GM21381 (cell line): ENCODE results near the gene NRG2.

Experiments used
- ATAC-seq: cut with Tn5 transposase; IDR thresholded peaks from one replicate; pipeline ENCODE4 v1.9.1; 2021; ENCODE audit warnings: mild to moderate bottlenecking, moderate library complexity; ENCODE audit not compliant: unreplicated experiment

NRG2 gene

DNA sequence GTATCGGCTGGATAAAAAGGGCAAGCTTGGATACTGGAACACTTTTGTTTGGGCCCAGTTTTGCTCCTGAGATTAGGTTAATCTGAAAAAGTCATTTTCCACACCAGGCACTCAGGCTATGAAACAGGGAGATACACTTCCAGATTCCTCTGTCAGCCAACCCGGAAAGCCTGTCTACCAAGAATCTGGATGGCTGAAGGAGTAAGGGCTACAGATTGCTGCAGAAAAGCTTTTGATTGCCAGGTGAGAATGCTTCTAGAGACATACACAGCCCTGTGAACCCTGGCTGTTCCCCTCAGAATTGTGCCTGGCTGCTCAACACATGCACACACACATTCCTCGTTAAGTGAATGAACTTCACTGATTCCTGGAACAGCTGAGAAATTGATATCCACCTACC, 133.1 kb downstream of the NRG2 start:
- no peak for ATAC-seq

DNA sequence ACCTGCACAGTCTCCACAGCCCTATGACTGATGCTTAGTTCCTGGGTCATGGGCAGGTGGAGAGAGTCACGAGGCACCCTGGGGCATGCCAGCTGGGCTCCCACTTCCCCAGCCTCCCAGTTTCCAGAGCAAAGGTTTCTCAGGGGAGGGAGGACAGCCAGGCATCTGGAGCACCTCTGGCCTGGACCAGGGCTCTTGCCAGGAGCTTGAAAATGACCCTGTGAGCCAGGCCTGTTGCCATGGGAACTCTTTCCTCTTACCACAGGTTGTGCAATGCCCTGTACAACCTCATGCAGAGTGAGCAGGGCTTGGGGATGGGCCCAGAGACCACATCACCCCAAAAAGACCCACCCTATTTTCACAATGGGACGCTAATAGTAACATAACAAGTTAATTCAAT, 134.3 kb downstream of the NRG2 start:
- no peak for ATAC-seq

DNA sequence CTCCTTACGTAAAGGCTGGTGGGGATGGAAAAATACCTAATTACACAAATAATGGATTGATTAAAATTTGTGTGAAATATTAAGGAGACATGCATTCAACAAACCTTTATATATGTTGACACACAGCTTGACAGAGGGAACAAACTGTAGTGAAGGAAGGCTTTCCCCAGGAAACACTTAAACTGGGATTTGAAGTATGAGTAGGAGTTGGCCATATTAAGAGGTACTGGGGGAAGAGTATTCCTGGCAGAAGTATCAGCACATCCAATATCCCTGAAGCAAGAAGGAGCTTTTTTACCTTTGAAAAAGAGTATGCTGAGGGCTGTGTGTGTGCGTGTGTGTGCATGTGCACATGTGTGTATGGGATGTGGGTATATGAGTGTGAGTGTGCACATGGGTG, 136.4 kb downstream of the NRG2 start:
- ATAC-seq: no peak

DNA sequence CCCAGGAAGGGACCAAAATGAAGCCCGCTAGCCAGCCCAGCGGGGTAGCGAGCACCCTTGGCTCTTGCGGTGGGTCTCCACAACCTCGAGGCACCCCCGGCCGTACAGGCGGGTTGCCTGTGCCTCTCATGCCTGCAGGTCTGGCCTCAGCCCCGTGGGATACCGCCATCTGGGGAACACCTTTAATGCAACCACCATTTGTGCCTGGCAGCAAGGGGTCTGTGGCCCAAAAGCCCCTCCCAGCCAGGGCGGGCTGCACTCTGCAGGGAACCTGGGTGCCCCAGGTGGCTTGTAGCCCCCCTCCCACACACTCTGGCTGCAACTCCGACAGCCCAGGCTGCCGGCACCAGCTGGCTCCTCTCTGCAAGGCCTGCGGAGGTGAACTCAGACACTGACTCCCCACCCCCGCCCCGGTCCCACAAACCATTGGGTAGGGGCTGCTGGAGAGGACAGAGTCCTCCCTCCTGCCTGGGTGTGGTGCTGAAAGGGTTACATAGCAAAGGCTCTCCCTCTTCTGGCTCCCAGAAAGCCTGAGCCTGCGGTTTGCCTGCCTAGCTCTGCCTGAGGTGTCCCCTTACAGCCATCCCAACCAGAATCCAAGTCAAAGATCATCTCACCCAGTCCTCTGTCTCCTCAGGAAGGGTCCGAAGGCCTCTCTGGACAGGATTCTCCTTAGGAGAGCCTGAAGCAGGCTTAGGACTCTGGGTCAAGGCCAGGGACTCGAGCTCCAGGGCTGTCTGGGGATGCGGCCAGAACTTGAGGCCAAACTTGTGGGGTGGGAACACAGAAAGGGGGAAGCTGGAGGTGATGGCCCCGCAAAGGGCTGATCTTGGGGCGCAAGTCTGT, 138.1 kb downstream of the NRG2 start:
- ATAC-seq: no peak

DNA sequence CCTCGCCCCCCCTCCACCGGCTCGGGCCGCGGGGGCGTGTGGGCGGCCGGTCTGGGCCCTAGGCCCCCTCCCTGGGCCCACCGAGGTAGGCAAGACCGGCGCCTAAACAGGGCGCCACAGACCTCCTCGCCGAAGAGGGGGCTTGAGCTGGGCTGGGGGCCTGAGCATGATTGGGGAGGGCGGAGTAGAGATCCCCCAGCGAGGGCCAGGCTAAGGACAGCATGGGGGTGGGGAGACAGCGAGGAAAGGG, 138.6 kb downstream of the NRG2 start:
- no peak for ATAC-seq

DNA sequence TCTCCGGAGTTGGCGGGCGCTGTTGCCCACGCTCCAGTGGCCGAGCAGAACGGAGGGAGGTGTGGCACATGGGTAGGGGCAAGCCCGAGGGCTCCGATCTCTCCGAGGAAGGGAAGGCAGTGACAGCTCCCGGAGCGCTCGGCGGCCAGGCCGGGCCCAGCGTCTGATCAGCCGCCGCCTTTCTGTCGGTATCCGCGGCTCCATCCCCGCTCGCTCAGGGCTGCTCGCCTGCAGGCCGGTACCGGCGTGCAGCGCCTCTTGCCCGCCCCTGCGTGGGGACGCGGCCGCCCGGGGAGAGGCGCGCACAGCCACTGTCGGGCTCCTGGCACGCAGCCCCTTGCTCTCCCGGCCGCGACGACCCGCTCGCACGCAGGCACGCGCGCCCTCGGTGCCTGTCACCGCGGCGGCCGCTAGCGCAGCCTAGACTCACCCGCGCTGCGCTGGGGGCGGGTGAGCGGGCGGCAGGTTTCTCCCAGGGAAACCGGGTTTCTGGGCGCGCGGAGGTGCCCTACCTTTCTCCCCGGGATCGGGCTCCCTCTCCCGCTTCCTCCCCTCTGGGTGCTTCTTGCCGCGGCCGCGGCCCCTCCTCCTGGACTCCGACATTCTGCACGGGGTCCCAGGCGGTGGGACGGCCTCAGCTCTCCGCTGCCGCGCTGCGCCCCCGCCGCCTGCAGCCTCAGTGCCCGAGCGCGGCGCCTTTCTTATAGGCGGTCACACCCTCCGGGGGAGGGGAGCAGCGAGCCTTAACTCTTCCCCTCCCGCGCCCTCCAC, 139.1 kb downstream of the NRG2 start:
- ATAC-seq: no peak

DNA sequence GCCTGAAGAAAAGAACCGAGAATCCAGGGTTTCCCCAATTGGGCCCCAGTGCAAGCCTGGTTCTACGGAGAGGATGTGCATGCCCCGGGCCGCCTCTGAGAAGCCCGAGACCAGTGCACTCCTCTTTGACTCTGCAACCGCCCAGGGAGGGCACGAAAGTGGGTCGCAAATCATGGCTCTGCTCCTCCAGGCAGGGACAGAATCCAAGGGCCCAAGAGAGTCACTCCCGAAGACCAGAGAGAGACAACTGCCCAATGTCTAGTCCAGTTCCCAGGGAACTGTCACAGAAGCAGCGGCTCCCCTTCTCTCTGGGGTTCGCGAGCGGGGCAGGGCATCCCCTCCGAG, 139.7 kb downstream of the NRG2 start:
- no peak for ATAC-seq

DNA sequence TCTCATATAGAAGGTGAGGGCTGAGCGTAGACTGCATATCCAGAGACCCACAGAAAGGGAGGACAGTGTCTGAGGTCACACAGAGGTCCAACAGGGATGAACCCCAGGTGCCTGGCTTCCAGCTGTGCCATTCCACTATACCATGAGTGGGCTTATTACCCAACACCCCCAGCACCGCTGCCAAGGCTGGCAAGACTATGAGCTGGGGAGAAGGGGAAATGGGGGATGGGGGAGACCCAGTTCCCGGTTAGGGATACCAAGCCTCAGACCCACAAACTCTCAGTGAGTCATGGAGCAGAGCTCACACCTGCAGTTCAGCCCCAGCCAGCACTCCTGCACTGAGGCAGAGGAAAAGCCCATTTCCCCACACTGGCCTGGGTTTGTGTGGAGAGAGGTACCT, 141.1 kb downstream of the NRG2 start:
- ATAC-seq: no peak

DNA sequence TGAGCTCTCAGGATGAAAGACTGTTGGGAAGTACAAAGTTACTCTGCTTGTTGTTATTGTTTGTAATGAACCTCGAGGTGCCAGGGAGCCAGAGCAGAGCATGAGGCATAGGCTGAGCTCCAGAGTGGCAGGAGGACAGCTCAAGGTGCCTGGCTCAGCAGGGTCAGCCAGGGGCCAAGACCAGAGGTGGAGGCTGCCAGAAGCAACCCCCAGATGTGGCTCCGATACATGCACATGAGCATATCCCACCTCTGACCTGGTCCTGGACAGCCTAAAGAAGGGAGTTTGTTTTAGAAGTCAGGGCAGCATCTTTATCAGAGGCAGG, 141.9 kb downstream of the NRG2 start:
- no peak for ATAC-seq

DNA sequence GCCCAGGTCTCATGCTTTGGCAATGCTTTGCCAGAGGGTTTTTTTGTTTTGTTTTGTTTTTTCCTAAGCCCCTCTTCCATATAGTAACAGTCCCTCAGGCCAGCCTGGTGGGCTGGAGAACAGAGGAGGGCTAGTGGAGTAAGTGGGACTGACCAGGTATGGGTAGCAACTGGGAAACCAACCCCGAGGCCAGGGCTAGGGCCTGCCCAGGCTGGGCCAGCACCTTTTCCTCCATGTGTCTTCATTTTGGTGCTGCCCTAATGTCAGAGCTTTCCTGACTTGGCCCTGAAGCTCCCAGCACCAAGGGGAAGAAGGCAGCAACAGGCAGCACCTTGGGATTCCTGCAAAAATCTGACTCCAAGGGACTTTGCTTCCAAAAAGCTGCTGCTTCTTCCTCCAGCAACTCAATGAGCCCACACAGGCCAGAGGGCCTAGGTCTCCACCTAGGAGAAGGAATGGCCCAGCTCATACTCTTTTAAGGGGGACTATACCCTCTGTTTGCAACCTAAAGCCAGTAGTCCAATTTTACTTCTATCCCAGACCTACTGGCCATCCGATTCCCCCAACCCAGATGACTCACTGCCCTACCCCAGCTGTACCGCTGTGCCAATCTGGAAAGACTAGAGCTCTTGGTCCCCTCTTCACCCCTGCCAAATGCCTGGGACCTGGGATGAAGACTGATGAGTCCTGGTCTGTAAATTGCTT, 142.4 kb downstream of the NRG2 start:
- no peak for ATAC-seq

DNA sequence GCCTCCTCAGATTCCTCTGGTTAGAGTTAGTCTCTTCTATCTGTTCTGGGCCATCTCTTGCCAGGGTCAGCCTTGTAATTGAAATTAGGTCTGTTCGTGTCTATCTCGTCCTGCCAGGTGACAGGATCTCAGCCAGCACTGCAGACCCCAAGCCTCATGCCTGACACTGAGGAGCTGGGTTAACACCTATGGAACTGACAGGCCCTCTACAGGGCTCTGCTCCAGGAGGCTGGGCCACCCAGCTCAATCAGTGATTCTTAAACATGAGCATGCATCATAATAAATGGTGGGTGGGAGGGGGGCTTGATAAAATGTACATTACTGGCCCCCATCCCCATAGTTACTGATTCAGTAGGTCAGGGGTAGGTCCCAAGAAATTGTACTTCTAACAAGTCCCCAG, 144.1 kb downstream of the NRG2 start:
- ATAC-seq: no peak

DNA sequence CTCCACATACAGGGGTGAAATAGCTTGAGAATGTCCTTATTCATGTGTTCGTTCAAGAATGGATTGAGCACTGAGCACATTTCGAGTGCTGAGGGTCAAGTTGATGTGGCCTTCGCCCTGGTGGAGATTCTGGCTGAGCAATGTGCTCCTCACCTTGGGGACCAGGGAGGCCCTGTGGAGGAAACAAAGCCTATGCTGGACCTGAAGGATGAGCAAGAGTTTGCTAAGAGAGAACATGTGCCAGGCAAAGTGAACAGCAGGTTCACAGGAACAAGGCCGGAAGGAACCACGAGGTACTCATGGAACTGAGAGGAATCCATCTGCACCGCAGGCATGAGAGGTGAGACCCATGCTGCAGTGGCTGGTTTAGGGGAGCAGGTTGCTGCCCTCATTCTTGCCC, 145.1 kb downstream of the NRG2 start:
- no peak for ATAC-seq

DNA sequence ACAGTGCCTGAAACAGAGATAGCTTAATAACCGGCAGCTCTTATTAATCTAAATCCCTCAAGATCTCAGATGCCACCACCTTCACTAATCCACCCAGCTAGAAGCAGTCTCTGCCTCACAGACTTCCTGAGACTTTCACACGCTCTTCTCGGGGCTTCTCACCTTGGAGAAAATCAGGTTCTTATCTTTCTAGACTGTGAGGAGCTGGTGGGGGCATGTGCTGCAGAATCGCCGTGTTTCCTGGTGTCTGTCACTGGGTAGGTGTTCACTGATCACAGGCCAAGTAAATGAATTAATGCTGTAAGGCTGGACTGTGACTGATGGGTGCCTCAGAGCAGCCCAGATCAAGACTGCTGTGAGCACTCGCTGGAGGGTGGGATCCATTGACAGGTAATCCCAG, 145.8 kb downstream of the NRG2 start:
- ATAC-seq: no peak

DNA sequence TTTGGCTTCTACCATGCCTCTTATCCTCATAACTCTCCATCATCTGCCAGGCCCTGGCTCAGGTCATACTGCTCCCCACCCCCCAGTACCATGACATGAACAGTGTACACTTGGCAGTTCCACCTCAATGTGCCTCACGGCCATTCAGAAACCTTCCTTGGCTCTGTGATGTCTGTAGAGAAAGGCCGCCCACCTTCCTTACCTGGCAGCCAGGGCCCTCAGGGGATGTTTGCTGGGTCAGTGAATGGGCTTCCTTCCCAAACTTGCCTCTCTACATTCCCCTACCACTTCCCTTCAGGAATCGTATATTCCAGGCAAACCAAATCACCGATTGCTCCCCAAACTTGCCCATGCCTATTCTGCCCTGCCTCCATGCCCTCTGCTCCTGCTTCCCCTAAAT, 146.4 kb downstream of the NRG2 start:
- ATAC-seq: no peak

DNA sequence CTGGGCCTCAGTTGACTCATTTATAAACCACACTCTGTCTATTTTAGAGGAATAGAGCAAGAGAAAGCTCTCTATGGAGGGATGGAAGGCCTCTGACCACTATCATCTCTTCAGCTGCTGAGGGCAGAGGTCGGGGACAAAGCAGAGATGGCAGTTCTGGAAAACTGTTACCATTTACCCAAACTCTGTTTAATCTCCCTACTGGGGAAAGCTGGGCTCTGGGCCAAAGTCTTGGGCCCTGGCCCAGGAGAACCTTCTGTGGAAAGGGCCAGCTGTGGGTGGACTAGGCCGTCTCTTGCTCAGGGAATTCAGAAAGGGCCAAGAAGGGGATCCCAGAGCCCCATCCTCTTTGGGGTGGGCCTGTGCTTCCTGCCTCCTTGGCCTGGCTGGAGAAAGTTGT, 147.5 kb downstream of the NRG2 start:
- ATAC-seq: no peak

DNA sequence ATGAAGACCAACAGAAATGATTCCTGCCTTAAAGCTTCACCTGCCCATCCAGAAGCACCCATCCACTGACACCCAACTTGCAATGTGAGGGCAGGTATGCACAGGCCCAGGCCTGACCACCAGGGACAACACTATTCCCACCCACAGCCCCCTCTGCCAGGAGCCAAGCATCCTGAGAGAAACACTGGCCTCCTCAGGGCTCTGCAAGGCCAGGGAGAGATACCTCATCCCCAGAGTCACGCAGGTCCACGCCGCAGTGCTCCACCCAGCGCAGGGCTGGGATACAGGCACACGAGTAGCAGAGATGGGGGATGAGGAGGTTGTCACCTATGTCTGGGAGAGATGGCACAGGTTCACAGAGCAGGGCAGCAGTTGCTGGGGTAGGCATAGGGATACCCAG, 148.1 kb downstream of the NRG2 start:
- ATAC-seq: no peak

DNA sequence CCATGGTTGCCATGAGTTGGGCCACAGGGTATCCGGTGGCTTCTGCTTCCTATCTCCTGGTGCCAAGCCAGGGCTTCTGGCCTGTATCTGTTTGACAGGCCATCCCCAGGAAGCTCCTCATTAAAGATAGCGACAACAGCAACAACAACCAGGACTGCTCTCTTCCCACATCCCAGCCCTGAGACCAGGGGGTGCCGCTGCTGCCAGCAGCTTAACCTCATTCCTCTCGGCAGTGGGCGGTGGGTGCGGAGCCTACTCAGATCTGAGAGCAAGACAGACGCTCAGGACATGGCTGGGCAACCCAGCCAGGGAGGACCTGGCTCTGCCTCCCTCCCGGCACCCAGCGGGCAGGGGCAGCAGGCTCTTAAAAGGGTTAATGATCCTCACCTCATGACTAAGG, 149.2 kb downstream of the NRG2 start:
- ATAC-seq: no peak

DNA sequence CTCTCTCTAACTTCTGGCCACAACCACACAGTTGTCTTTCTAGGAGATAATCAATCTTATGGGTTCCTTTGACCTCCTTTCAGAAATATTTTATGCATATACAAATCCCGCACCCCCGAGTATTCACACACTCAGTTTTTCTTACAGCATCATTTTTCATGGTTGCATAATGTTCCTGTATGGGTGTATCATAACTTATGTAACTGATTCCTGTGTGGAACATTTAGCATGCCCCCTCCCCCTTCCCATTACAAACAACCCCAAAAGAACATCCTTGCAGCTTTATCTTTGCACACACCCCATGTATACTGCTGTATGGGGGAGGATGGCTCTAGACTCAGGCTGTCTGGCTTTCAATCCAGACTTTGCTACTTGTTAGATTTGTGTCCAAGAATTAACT, 153.7 kb downstream of the NRG2 start:
- ATAC-seq: no peak

DNA sequence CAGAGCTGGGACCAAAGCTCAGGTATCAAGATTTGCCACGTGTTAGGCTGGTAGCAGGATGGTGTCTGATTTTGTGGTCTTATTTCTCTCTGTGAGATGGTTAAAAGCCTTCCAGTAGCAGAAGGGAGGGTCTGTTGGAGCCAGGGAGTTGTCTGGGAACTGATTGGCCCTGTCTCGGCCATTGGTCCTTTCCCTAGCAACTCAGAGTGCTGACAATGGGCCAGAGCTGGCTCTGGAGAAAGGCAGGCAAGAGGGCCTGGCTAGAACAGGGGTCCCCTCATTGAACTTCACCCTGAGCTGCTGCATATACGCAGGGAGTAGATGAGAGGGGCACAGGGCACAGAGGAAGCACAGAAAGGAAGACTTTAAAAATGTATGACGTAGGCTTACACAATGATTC, 154.7 kb downstream of the NRG2 start:
- ATAC-seq: no peak

DNA sequence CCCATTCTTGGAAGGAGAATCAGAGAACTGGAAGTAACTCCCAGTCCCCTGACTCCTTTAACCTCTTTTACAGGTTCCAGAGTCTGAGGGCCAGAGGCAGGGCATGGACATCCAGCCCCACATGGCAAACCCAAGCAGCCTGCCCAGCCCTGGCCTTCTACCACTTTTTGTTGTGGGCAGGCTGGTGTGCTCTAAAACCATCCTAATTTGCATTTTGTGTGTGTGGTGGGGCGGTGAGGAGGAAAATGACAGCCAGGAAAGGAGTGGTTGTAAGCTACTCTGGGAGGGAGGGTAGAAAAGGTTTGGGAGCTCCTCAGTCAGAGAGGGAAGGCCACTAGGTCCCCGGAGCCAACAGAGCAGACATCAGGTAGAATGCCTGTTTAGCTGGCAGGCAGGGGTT, 156.9 kb downstream of the NRG2 start:
- no peak for ATAC-seq

DNA sequence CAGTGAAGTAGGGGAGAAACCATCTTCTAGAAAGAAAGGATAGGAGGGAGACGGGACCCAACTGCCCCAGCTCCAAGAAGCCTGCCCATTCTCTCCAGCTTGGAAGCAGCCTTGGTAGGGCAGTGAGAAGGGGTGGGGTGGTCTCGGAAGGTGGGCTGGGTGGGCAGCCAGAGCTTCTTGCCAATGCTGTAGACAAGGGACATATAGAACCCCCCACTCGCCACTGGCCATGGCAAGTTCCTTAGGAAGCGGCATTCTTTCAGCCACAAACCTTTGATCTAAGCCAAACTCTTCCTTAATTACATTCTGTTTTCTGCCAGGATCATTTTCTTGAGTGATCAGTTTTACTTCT, 157.3 kb downstream of the NRG2 start:
- no peak for ATAC-seq

DNA sequence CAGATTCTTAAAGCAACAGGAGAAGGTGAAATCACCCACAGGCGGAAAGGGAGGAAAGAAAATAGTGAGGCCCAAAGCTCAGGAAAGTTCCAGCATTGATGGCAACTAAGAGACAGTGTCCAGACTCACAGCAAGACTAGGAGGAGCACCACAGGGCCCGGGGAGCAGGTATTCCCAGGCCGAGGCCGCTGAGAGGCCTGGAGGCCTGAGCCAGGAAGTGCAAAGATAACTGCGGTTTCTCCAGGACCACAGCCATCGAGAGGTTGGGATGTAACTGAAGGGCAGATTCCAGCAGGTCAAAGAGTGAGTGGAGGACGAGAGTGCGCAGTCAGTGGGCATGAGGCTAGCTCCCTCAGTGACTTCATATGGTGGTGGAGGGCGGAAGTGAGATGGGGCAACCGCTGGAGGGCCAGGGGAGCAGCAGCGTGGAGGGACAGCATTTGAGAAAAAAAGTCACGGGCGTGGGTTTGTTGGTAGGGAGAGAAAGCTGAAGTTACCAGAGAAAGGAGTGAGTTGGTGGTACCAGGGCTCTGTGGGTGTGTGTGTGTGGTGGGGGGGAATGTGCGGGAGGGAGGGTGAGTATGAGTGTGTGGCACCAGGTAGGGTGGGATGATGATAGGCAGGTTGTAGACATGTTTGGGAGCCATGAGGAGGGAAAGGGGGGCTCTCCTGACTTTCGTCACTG, 157.8 kb downstream of the NRG2 start:
- ATAC-seq: no peak
